ENCODE measurements around the gene MEIG1.
"Not testable (repeated sequence)": the region's sequence is repeated elsewhere in the genome, so short reads cannot be mapped to it uniquely, and the experiment has no call there.

DNA sequence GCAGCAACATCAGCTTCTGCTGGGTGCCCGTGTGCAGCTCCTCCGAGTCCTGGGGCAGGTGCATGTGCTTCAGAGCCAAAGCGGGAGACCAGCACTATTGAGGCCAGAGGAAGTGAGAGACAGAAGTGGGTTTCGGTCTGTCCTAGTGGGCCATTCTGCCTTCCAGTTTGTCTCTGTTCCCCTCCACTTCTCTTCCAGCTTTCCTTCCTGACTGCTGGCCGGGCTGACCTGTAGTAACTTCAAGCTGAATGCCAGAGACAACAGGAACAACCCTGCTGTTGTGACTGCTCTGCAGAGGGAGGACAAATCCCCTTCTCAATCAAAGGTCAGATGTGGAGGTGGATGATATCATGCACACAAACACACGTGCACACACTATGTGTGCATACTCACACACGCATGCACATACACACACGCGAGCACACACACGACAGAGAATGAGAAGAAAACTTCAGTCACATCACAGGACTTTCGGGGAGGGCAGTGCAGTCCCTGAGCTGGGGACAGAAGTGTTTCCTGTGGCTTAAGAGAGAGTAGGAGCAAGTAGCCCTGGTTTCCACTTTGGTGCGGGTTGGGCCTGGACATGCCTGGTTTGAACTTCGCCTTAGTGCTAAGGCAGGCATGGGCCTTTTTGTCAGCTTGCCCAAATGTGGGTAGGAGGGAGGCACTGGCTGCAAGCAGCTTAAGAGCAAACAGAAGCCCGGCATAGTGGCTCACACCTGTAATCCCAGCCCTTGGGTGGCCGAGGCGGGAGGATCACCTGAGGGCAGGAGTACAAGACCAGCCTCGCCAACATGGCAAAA, 16.8 kb upstream of the MEIG1 start:
- TF ChIP-seq, protein P1, sequence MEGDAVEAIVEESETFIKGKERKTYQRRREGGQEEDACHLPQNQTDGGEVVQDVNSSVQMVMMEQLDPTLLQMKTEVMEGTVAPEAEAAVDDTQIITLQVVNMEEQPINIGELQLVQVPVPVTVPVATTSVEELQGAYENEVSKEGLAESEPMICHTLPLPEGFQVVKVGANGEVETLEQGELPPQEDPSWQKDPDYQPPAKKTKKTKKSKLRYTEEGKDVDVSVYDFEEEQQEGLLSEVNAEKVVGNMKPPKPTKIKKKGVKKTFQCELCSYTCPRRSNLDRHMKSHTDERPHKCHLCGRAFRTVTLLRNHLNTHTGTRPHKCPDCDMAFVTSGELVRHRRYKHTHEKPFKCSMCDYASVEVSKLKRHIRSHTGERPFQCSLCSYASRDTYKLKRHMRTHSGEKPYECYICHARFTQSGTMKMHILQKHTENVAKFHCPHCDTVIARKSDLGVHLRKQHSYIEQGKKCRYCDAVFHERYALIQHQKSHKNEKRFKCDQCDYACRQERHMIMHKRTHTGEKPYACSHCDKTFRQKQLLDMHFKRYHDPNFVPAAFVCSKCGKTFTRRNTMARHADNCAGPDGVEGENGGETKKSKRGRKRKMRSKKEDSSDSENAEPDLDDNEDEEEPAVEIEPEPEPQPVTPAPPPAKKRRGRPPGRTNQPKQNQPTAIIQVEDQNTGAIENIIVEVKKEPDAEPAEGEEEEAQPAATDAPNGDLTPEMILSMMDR (IDR thresholded peaks at IDR 0.05): not testable (repeated sequence)
- TF ChIP-seq POLR2A (IDR thresholded peaks at IDR 0.05): not testable (repeated sequence)
